HG02763 (cell line): ENCODE data around the gene NEAT1.
"Not testable (repeated sequence)": the region's sequence is repeated elsewhere in the genome, so short reads cannot be mapped to it uniquely, and the experiment has no call there.

Source experiments
- ATAC-seq: cut with Tn5 transposase; IDR thresholded peaks from one replicate; pipeline ENCODE4 v1.9.1; 2021; ENCODE audit warnings: mild to moderate bottlenecking, moderate library complexity; ENCODE audit not compliant: unreplicated experiment

Gene NEAT1

DNA sequence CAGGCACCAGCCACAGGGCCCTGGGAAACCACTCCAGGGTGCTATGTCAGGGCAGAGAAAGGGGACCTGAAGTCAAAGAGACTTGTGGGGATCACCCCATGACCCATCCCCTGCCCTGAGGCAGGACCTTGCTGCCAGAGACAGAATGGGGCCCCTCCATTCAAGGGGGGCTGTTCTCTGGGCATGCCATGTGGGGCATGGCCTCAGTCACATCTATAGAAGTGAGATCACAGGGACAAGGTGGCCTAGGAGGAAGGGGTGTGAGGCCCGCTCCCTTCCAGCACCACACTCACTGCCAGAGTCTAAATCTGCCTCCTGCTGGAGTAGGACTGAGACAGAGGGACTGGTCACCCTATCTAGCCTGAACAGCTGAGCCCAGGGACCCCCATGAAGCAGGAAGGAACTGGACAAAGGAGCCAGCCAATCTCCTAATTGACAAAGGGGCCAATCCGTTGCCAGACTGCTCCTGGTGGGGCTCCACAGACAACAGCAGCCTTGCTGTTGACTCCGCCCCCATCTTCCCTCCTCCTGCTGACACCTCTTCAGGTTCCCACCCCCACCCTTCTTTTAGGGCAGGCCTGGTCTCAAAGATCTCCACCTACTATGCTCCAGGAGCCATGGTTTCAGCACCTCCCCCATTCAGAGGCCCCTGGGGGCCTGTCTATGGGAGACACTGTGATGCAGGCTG, 26.0 kb downstream of the NEAT1 start:
- ATAC-seq, result no peak

DNA sequence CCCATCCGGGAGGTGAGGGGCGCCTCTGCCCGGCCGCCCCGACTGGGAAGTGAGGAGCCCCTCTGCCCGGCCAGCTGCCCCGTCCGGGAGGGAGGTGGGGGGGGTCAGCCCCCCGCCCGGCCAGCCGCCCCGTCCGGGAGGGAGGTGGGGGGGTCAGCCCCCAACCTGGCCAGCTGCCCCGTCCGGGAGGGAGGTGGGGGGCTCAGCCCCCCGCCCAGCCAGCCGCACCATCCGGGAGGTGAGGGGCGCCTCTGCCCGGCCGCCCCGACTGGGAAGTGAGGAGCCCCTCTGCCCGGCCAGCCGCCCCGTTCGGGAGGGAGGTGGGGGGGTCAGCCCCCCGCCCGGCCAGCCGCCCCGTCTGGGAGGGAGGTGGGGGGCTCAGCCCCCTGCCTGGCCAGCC, 28.7 kb downstream of the NEAT1 start:
- ATAC-seq, result not testable (repeated sequence)

DNA sequence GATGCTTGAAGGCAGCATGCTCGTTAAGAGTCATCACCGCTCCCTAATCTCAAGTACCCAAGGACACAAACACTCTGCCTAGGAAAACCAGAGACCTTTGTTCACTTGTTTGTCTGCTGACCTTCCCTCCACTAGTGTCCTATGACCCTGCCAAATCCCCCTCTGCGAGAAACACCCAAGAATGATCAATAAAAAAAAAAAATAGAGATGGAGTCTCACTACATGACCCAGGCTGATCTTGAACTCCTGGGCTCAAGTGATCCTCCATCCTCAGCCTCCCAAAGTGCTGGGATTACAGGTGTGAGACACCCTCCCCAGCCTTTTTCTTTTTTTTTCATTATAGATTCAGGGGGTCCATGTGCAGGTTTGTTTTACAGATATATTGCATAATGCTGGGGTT, 29.7 kb downstream of the NEAT1 start:
- not testable (repeated sequence) for ATAC-seq

DNA sequence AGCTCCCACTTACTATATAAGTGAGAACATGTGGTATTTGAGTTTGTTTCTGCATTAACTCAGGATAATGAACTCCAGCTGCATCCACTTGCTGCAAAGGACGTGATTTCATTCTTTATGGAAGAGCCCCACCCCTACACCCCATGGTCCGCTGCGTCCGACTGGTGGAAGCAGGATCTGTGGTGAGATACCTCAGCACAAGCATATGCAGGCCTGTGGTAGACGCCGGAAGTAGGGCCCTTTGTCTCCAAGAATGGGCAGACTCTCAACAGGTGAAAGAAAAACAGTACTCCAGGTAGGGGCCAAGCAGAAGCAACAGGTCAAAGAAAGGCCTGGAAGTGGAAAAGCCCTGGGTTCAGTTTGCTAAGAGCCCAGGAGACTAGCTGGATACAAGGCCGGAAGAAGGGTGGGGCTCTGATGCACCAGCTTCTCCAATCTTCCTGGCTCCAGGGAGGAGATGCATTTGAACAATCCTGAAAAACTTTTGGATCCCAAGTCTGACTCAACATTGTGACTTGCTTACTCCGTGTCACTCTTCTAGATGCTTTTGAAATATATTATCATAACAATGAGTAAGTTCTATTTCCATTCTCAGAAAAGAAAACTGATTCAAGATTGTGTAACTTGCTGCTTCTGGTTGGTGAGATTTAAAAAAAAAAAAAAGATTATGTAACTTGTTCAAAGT, 30.4 kb downstream of the NEAT1 start:
- ATAC-seq, result no peak

DNA sequence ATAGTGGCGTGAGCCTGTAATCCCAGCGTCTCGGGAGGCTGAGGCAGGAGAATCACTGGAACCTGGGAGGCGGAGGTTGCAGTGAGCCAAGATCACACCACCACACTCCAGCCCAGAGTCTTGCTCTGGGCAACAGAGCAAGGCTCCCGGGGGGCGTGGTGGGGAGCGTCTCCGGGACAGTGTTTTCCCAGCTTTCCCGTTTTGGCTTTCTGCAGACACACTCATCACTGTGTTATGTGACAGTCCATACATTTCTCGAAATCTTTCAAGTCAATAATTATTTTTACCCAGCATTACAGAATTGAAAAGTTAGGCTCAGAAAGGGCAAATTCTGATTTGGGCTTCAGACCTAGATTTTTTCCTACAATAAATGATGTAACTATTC, 31.7 kb downstream of the NEAT1 start:
- no peak for ATAC-seq

DNA sequence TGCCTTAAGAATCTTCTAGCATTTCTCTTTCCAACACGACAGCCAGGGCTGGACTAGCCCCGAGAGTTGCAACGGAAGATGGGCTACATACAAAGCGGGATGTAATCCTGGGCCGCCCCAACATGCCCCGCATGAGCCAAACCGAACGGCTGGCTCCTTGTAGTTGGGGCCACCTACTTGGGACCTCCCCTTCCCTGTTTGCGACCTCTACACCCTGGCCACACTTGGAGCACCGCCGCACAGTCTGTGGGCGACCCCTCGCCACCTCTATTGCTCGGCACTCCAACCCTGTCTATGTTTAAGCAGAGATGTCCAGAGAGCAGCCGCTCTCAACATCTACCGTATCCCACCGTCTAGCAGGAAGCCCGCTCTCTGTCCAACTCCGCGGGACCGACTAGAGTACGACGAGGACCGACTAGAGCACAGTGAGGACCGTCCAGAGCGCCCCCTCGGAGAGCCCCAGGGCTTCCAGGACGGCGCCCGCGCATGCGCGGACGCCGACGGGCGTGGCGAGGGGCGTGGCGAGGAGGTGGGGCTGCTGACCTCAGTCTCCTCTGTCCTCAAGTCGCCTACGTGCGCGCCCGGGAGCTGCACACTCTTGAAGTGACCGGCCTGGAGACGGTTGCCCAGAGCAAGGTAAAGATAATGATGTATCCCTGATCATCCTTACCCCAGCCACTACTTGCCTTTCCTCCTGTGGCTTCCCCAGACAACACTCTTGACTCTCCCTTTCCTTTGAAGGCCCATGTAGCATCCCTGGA, 32.3 kb downstream of the NEAT1 start:
- ATAC-seq, result peak; percentile 91

DNA sequence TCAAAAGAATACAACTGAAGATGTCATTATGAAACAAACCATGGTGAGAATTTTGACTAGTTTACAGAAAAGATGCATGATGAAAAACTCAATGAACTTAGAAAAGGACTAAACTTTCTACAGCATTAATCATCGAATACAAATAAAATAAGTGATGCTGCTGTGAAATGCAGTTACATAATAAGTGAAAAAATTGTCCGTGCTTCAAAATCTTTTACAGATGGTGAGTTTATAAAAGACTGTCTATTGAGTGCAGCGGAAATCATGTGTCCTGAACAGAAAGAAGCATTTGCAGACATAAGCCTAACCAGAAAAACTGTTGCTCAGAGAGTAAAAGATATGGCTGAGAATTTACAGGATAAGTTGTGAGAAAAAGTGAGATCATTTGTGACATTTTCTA, 33.8 kb downstream of the NEAT1 start:
- no peak for ATAC-seq

DNA sequence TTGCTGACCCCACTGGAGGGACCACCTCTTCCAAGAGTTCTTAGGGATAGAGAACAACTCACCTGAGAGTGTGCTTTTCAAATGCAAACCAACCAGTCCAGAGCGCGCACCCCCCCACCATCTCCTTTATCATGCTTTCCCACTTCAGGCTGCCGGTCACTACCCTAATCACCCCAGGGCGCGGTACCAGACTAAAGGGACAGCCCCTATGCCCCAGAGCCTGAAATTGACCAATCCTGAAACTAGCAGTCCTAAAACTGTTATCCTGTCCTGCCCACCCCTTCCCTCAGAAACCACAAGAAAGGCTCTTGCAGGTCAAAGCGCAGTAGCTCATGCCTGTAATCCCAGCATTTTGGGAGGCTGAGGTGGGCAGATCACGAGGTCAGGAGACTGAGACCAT, 37.0 kb downstream of the NEAT1 start:
- ATAC-seq, result no peak

DNA sequence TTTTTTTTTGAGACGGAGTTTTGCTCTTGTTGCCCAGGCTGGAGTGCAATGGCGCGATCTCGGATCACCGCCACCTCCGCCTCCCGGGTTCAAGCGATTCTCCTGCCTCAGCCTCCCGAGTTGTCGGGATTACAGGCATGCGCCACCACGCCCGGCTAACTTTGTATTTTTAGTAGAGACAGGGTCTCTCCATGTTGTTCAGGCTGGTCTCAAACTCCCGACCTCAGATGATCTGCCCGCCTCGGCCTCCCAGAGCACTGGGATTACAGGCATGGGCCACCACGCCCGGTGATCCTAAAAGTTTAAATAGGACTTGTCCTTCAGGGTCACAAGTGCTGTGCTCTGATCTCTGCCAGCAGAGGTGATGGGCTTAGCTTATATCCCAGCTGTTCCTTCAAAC, 42.9 kb downstream of the NEAT1 start:
- not testable (repeated sequence) for ATAC-seq

DNA sequence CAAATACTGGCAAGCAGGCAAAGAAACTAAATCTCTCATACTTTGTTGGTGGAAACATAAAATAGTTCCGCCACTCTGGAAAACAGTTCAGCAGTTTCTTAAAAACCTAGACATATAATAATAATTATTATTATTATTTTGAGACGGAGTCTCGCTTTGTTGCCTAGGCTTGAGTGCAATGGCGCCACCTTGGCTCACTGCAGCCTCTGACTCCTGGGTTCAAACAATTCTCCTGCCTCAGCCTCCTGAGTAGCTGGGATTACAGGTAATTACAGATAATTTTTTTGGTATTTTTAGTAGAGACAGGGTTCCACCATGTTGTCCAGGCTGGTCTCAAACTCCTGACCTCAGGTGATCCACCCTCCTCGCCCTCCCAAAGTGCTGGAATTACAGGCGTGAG, 44.7 kb downstream of the NEAT1 start:
- ATAC-seq, result not testable (repeated sequence)

DNA sequence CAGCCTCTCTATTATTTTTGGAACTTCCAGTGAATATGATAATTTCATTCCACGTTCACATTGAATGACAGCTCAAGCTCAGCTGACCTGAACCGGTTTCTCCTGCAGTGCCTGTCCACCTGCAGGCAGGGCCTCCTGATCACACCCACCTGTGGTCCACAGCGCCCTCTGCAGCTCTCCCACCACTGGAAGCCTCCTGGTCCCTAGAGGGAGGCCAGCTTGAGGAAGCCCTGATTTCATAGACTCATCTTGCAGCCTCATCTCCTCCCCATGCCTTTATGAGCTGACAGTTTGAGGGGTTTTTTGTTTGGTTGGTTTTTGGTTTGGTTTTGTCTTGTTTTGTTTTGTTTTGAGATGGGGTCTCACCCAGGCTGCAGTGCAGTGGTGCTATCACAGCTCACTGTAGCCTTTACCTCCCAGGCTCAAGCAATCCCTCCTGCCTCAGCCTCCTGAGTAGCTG, 46.3 kb downstream of the NEAT1 start:
- no peak for ATAC-seq

DNA sequence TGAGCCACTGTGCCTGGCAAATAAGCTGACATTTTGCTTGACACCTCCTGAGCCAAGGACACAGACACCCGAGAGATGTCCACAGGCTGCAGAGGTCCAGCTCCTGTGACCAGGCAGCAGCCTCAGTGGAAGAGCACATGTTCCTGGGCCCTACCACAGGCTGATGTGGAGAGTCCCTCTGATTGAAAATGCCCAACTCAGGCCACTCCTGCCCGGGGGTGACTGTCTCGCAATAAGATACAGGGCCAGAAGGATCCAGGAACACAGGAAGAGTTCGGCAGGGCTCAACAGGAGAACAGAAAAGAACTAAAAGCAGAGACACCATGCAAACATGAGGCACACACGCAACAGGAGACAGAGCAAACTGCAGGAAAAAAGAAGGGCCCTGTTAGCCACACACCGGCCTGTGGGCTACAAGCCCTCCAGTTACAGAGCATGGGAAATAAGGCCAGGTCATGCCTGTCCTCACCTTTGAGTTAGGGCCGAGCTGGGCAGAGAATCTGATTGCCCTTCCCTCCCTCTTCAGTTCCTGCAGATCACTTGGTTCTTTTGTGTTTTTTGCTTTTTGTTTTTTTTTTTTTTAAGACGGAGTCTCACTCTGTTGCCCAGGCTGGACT, 47.9 kb downstream of the NEAT1 start:
- ATAC-seq, result no peak

DNA sequence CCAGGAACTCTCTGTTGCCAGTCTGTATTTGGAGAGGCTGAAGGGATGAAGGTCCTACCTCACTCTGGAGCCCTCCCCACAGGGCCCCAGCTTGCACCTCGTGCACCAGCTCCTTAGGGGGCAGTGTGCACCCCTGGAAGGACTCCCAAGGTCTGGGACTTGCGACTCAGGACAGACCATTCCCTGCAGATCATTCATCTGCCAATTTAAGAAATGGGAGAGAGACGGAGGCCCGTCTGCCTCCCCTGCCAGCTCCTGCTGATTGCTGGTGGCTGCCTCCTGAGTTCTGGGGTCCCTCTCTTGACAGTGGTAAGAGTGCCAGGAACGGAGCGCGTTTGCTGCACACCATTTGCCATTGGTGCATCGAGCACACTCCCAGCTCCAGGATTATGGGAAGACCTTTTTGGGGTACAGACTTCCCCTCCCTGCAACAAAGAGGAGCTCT, 48.9 kb downstream of the NEAT1 start:
- no peak for ATAC-seq

DNA sequence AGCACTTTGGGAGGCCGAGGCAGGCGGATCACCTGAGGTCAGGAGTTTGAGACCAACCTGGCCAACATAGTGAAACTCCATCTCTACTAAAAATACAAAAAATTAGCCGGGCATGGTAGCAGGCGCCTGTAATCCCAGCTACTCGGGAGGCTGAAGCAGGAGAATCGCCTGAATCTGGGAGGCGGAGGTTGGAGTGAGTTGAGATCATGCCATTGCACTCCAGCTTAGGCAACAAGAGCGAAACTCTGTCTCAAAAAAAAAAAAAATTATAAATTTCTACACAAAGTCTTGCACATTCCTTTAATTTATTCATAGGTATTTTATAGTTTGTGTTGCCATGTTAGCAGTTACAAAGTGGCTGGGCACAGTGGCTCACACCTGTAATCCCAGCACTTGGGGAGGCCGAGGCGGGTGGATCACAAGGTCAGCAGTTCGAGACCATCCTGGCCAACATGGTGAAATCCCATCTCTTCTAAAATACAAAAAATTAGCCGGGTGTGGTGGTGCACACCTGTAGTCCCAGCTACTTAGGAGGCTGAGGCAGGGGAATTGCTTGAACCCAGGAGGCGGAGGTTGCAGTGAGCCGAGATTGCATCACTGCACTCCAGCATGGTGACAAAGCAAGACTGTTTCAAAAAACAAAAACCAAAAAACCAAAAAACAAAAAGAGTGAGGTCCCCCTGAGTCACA, 50.1 kb downstream of the NEAT1 start:
- not testable (repeated sequence) for ATAC-seq

DNA sequence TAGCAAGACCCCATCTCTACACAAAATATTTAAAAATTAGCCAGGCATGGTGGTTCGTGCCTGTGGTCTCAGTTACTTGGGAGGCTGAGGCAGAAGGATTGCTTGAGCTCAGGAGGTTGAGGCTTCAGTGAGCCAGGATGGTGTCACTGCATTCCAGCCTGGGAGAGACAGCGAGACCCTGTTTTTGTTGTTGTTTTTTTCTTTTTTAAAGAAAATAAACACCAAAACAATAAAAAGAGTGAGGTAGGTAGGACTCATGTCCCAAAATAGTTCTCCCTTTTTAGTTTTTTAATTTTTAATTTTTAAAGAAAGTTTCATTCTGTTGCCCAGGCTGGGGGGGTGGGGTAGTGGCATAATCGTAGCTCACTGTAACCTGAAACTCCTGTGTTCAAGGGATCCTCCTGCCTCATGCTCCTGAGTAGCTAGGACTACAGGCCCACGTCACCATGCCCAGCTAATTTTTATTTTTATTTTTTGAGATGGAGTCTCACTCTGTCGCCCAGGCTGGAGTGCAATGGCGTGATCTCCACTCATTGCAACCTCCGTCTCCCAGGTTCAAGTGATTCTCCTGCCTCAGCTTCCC, 50.8 kb downstream of the NEAT1 start:
- ATAC-seq, result no peak

DNA sequence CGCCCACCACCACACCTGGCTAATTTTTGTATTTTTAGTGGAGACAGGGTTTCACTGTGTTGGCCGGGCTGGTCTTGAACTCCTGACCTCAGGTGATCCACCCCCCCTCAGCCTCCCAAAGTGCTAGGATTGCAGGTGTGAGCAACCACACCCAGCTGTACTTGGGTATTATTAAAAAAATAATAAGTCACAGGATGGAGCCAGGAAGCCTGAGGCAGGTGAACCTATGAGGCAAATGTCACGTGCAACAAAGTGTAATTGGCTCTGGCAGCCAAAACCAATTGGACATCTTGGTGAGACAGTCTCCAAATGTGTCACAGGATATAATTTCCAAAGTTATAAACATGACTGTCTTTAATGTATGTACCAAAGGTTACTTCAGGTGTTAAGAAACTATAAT, 52.3 kb downstream of the NEAT1 start:
- no peak for ATAC-seq

DNA sequence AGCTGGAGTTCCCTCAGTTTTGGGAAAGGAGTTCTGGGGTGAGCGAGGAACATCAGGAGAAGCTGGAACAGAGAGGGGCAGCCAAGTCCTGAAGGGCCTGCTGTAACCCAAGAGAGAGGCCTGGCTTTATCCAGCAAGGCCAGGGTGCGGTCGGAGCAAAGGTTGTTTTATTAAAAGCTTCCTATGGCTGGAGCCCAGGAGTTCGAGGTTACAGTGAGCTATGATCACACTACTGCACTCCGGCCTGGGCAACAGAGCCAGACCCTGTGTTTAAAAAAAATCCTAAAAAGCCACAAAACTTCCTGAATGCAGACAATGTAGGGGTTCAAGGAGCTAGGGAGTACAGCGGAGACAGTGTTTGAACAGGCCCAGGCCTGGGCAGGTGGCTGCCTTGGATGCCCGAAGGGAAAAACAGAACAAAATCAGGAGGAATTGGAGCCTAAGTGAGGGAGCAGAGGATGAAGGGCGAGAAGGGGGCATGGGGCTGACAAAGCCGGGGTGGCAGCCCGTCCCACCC, 54.1 kb downstream of the NEAT1 start:
- no peak for ATAC-seq

DNA sequence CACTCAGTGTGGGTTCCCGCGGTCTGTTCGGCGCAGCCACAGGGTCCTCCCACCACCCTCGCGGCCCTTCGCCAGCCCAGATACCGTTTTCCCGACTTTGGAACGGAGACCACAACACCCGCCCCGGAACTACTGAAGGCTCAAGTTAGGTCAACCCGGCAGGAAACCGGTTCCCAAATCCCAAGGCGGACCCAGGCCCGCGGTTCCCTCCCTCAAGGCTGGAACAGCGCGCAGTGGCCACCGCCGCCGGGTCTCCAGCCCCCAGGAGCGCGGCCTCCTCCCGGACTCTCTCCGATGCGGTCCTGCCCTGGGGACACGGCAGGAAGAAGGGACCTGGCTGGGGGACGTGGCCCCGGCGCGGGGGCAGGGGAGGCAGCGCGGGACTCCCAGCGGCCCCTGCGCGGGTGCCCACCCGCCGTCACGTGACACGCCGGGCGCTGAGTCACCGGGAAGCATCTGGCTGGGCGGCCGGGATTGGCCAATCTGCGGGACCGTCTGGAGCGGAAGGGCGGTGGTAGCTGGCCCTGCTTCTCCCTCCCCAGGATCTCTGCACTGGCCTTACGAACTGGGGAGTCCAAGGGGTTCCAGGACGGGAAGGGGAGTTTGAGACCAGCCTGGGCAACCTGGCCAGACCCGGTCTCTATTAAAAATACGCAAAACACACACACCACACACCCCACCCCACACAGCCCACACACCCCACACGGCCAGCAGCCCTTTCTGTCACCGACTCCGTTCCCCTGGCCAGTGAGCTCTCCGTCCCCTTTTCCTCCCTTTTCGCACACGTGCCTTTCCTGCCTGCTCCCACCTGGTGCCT, 54.8 kb downstream of the NEAT1 start:
- peak; percentile 87 for ATAC-seq
